Measurements from ENCODE around the gene SLC25A23. TPM values are rescaled to one million over a fixed set of nuclear protein-coding genes. Genes with fewer than 3 reads are reported as not detected.

The SLC25A23 gene
- total and polyA plus RNA-seq, 2 experiments from 2014 or later: 56.6 to 59.0 TPM

DNA sequence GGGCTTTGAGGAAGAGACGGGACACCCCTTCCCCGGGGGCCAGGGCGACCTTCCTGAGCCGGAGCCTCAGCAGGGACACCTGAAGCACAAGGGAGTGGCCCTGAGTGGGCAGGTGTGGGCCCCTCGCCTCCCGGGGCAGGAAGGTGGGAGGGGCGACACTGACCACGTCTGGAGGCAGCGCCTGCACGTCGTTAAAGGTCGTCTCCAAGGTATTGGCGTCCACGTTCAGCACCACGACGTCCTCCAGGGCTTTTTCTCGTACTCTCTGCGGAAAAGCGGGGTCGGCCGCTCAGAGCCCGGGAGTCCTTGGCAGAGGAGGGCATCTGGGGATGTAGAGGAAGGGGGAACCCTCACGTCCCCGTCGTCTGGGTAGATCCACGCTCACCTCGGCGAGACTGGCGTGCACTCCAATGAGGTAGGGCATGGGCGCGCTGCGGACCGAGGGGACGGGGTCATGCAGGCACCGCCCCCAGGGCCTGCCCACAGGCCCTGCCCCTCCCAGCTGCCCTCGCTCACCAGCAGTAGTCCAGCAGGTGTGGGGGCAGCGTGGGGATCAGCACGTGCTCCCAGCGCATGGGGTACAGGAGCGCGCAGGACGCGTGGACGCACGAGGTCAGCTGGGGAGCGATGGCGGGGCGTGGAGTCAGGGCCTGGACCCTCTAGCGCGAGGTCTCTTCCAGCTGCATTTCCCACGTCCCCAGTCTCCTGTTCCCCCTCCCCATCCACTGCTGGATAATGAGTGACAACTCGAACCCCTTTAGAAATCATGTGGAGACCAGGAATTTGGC lies 15.9 kb upstream of the SLC25A23 start:
- DNase-seq (ENCODE audit: low spot score): peak; percentile 50
- Histone ChIP-seq H3K79me2 (no peaks in the 10 kb centered on the region), H3K4me3 (no peak overlapping the region), H3K4me2 (peak overlapping the region; percentile 80), H4K20me1 (ENCODE audit: insufficient read depth, poor library complexity, severe bottlenecking) (no peaks in the 10 kb centered on the region), H3K36me3 (replicated peaks; ENCODE audit: insufficient read depth, low read depth) (no peaks in the 10 kb centered on the region), H3K27ac (no peak overlapping the region), H3K4me1 (ENCODE audit: insufficient read depth) (peaks cover 7% of the 10 kb centered on the region), H3K9me3 (ENCODE audit: low read depth) (no peaks in the 10 kb centered on the region), H3K27me3 (no peaks in the 10 kb centered on the region), H3K9me2 (replicated peaks; ENCODE audit: insufficient read depth) (no peaks in the 10 kb centered on the region), H2AFZ (peak overlapping the region; percentile 52)
- TF ChIP-seq, protein P1, sequence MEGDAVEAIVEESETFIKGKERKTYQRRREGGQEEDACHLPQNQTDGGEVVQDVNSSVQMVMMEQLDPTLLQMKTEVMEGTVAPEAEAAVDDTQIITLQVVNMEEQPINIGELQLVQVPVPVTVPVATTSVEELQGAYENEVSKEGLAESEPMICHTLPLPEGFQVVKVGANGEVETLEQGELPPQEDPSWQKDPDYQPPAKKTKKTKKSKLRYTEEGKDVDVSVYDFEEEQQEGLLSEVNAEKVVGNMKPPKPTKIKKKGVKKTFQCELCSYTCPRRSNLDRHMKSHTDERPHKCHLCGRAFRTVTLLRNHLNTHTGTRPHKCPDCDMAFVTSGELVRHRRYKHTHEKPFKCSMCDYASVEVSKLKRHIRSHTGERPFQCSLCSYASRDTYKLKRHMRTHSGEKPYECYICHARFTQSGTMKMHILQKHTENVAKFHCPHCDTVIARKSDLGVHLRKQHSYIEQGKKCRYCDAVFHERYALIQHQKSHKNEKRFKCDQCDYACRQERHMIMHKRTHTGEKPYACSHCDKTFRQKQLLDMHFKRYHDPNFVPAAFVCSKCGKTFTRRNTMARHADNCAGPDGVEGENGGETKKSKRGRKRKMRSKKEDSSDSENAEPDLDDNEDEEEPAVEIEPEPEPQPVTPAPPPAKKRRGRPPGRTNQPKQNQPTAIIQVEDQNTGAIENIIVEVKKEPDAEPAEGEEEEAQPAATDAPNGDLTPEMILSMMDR (IDR thresholded peaks at IDR 0.05; ENCODE audit: poor library complexity): no peak
- TF ChIP-seq EZH2phosphoT487 (IDR thresholded peaks at IDR 0.05; ENCODE audit: low read depth, severe bottlenecking, unreplicated experiment) (no peak), EZH2 (IDR thresholded peaks at IDR 0.05; ENCODE audit: borderline replicate concordance) (no peak)
- 7% methylated on average over 45 of the region's 52 CpGs for WGBS (ENCODE audit: low lambda C conversion rate, missing lambda C conversion rate)

DNA sequence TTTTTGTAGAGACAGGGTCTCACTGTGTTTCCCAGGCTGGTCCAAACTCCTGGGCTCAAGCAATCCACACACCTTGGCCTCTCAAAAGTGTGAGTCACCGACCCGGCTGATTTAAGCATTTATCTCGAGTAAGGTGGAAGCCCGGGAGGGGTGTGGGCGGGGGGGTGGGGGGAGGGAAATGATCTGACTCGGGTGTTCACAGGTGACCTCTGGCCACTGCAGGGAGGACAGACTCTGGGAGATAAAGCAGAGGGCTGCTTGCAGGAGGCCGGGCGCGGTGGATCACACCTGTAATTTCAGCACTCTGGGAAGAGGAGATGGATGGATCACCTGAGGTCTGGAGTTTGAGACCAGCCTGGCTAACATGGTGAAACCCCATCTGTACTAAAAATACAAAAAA lies 14.1 kb upstream of the SLC25A23 start:
- H3K9me3 ChIP-seq (ENCODE audit: low read depth): no peaks in the 10 kb centered on the region
- peaks cover 7% of the 10 kb centered on the region for H3K4me1 ChIP-seq (ENCODE audit: insufficient read depth)
- no peak overlapping the region for H2AFZ ChIP-seq
- H3K9me2 ChIP-seq (replicated peaks; ENCODE audit: insufficient read depth): no peaks in the 10 kb centered on the region
- no peaks in the 10 kb centered on the region for H3K79me2 ChIP-seq
- no peaks in the 10 kb centered on the region for H3K36me3 ChIP-seq (replicated peaks; ENCODE audit: insufficient read depth, low read depth)
- 35% methylated on average over 7 of the region's 9 CpGs for WGBS (ENCODE audit: low lambda C conversion rate, missing lambda C conversion rate)
- no peaks in the 10 kb centered on the region for H3K27me3 ChIP-seq
- DNase-seq (ENCODE audit: low spot score): peak; percentile 76
- TF ChIP-seq EZH2phosphoT487 (IDR thresholded peaks at IDR 0.05; ENCODE audit: low read depth, severe bottlenecking, unreplicated experiment): no peak
- TF ChIP-seq, protein P1 (IDR thresholded peaks at IDR 0.05; ENCODE audit: poor library complexity): no peak
- no peak for TF ChIP-seq EZH2 (IDR thresholded peaks at IDR 0.05; ENCODE audit: borderline replicate concordance)
- no peak overlapping the region for H3K4me3 ChIP-seq
- H4K20me1 ChIP-seq (ENCODE audit: insufficient read depth, poor library complexity, severe bottlenecking): no peaks in the 10 kb centered on the region
- peak overlapping the region; percentile 53 for H3K27ac ChIP-seq
- H3K4me2 ChIP-seq: no peak overlapping the region

DNA sequence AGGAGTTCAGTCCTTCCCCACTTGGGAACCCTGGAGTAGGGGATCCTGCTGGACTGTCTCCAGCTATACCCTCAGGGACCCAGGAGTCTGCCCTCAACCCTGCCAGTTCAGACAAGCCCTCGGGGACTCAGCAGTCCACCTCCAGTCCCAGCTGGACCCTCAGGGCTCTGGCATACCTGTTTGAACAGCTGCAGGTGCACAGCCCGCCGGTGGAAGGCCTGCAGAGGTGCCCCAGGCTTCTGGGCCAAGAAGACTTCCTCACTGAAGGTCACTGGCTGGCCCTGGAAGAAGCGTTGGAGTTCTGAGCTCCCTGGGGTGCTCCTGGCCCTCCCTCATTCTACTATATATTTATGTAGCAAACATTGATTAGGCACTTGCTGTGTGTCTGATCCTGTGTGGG lies 13.1 kb upstream of the SLC25A23 start:
- H3K4me3 ChIP-seq: no peak overlapping the region
- peaks cover 7% of the 10 kb centered on the region for H3K4me1 ChIP-seq (ENCODE audit: insufficient read depth)
- H3K79me2 ChIP-seq: no peaks in the 10 kb centered on the region
- DNase-seq (ENCODE audit: low spot score): no peak
- no peaks in the 10 kb centered on the region for H3K27me3 ChIP-seq
- H3K36me3 ChIP-seq (replicated peaks; ENCODE audit: insufficient read depth, low read depth): no peaks in the 10 kb centered on the region
- H4K20me1 ChIP-seq (ENCODE audit: insufficient read depth, poor library complexity, severe bottlenecking): no peaks in the 10 kb centered on the region
- H3K9me3 ChIP-seq (ENCODE audit: low read depth): no peaks in the 10 kb centered on the region
- H3K4me2 ChIP-seq: no peak overlapping the region
- no peak overlapping the region for H2AFZ ChIP-seq
- TF ChIP-seq EZH2phosphoT487 (IDR thresholded peaks at IDR 0.05; ENCODE audit: low read depth, severe bottlenecking, unreplicated experiment) (no peak), EZH2 (IDR thresholded peaks at IDR 0.05; ENCODE audit: borderline replicate concordance) (no peak)
- TF ChIP-seq, protein P1 (IDR thresholded peaks at IDR 0.05; ENCODE audit: poor library complexity): no peak
- no peaks in the 10 kb centered on the region for H3K9me2 ChIP-seq (replicated peaks; ENCODE audit: insufficient read depth)
- WGBS (ENCODE audit: low lambda C conversion rate, missing lambda C conversion rate): 58% methylated on average over 4 of the region's 4 CpGs
- peak overlapping the region; percentile 53 for H3K27ac ChIP-seq
